GM21423 (cell line): ENCODE results near the gene USP48.

ENCODE experiments used
- ATAC-seq: cut with Tn5 transposase; IDR thresholded peaks from one replicate; pipeline ENCODE4 v1.9.1; 2021; ENCODE audit warnings: mild to moderate bottlenecking, moderate library complexity; ENCODE audit not compliant: unreplicated experiment

The USP48 gene

GRCh38 chr1:21752186-21752585 lies 30.8 kb downstream of the USP48 start:
- no peak for ATAC-seq

DNA sequence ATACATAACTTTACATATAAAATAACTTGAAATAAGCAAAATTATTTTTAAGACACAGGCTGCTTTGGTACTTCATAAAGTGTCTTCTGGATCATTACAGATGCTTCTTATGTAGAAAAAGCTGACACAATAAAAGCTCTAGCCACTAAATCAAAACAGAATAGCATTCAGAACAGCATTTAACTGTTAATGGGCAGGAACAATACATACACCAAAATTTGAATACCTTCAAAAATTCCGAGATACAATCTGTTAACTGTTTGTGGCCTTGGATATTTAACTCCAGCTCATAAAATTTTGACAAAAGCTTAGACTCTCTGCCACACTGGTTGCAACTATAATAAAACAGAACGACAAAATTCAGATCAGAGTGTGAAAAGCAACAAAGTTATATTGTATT lies 31.7 kb downstream of the USP48 start:
- no peak for ATAC-seq

DNA sequence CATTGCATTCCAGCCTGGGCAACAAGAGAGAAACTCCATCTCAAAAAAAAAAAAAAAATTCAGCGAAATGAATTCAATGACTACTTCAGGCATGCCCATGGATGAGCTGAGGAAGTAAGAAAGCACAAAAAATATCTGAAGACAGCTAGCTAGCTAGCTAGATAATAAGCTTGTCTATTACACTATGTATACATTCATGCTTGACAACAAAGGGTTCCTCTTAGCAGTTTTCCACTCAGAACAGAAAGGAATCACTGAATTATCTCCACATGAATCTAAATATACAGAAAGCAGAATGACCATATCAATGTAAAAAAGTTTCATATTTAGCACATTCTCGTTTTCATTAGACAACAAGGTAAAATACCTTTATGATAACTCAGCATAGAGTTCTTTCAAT lies 32.1 kb downstream of the USP48 start:
- no peak for ATAC-seq

- no peak for ATAC-seq
Observed at GRCh38 chr1:21749859-21750468, 33.0 kb downstream of the USP48 start.

GRCh38 chr1:21749109-21749508 lies 33.8 kb downstream of the USP48 start:
- no peak for ATAC-seq

- ATAC-seq, result no peak
Observed at GRCh38 chr1:21743476-21743875, 39.5 kb downstream of the USP48 start.

GRCh38 chr1:21742578-21742977 lies 40.4 kb downstream of the USP48 start:
- ATAC-seq, result no peak

- ATAC-seq, result no peak
Observed at GRCh38 chr1:21741206-21741605, 41.7 kb downstream of the USP48 start.

DNA sequence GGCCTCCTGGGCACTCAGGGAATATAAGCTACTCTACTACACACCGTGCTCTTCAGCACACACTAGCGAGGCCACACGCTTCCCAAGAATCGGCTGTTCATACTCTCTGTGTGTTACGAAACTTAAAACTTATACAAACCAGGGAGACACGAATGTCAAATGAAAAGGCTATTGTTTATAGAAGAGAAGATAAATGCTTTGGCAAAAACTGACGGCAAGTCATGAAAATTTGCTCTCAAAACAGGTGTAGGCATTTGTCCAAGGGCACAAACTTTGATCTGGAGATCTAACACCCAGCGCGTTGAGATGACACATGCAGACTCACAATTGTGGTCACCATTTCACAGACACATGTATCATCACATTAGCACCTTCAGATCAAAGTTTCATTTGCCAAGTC lies 46.1 kb downstream of the USP48 start:
- no peak for ATAC-seq

GRCh38 chr1:21736011-21736410 lies 46.9 kb downstream of the USP48 start:
- ATAC-seq, result no peak

DNA sequence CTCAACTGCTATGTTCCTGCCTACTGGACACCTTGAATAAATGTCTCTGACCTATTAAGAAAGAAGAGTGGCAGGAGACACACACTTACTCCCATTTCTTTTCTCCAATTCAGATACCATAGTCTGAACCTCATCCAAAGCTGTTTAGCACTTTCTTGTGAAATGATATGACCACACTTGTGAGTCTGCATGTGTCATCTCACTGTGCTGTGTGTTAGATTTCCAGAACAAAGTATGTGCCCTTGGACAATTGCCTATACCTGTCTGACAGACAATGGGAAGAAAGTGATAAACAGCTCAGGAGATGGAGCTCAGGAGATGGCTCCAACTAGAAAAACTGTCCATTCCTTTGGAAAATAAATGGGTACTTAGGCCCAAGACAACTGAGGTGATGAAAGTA lies 48.4 kb downstream of the USP48 start:
- no peak for ATAC-seq

- no peak for ATAC-seq
Observed at GRCh38 chr1:21732664-21733063, 50.3 kb downstream of the USP48 start.

GRCh38 chr1:21725748-21726392 lies 57.1 kb downstream of the USP48 start:
- ATAC-seq, result no peak

DNA sequence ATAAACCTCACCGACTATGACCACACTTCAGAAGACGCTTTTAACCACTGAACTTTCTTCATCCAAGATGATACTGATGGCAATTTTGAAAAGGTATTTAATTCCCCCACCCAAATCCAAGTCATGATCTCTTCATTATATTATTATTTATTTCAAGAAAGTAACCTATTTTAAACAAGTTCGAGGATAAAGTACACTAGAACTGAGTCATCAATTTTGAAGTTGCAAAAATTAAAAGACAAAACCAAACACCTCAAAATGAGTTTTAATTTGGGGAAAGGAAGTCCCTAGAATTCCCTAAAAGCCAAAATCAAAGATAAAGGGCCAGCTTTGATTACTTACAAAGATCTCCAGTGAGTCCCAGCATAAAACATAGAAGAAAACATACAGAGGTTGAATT lies 58.4 kb downstream of the USP48 start:
- ATAC-seq, result no peak

GRCh38 chr1:21724098-21724497 lies 58.9 kb downstream of the USP48 start:
- ATAC-seq, result no peak

DNA sequence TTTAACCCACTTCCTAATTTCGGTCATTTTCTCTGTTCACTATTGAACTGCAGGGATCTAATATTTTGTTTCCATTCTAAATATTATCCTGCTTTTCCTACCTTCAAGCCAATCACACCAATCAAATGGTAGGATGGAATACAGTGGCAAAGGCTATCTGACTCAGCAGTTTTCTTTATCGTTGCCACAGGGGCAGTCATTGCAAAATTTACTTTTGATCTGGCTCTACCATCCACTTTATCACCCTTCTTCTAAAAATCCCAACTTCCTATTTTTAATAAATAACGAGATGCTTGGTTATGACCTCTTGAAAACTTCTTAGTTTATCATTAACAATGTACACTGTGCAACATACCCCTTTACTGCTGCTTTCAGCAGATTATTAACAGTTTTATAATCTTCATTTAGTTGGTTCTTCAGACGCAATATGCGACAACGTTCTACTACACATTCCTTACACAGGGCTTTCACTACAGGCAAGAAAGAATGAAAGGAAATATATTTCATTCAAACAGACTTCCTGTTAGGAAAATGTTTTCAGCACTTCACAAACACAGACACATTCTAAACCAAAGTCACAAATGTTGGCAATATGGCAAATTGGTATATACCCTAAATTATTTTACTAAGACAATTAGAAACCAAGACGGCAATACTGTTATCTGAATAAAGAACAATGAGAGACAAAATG lies 61.5 kb downstream of the USP48 start:
- ATAC-seq, result no peak

DNA sequence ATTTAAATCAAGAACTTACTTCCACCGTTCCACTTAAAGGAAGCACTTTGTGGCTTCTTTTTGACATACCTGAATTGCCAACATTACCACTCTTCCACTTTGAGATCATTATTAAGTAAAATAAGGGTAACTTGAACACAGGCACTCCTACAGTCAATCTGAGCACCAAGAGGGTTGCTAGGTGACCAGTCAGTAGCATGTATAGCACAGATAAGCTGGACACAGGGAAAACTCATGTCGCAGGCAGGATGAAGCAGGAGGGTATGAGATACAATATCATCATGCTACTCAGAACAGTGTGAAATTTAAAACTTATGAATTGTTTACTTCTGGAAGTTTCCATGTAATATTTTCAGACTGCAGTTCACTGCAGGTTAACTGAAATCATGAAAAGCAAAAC lies 66.8 kb downstream of the USP48 start:
- no peak for ATAC-seq

GRCh38 chr1:21707891-21708290 lies 75.1 kb downstream of the USP48 start:
- no peak for ATAC-seq

DNA sequence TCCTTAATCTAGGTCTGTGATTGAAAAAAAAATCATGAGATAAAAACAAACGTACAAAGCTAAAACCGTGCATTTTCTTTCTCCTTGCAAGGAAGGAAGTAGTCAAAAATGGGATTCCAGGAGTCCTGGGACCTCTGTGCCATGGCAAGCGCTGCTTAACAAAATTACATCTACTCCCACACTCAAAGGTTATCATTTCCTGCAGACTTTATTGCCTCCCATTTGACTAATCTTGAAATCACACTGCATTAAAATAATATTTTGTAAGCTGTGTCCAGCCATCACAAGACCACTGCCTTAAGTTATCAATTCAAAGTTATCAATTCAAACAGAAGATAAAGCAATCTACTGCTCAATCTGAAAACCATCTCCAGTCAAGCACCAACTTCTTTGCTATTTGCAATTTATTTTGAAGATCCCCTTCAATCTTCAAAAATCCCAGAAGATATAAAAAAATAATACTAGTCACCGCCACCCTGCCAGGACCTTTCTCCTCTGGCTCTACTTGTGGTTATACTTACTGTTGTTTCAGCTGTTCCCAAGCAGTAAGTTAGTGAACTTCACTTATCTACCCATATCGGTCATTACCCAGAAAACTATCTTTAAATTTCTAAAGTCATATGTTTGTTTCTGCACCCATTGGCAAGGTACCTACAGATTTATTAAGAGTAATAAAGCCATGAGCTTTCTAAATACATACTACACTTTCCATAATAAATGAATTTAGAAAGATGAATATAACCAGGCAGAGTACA lies 75.7 kb downstream of the USP48 start:
- no peak for ATAC-seq

- ATAC-seq, result no peak
Observed at GRCh38 chr1:21706151-21706835, 76.7 kb downstream of the USP48 start.

DNA sequence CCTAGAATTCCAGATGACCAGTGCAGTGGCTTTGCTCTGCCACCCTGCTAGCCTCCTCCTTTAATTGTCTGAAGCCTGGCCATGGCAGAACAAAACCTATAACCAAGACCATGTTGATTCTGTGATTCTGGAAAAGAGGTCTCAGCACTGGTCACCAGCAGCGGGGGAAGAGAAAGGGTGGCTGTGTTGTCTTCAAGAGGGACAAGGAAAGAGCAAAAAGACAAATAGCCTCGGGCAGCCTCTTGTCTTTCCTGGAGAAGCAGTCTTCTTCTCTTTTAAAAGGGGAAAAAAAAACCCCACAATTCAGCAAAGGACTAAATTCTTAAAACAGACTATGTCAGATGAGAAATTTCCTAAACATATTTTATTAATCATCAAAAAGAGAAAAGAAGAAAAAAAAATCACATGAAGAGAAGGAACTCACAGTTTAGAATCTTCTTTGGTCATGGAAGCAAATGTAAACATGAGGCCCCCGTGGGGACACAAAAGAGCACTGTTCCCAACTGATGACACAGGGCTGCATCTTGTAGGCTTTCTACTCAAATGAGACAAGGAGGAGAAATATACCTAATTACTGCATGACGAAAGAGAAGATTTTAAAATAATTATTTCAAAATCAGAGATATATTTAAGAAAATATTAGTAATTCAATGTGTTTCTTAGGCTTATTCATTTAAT lies 77.5 kb downstream of the USP48 start:
- ATAC-seq, result no peak
